NOMO-1 treated with dmso at 0.1 percent for 144 hours (cell line): ENCODE data around the gene SORCS1.

Source experiments
- DNase-seq: peaks from one replicate; lab custom pipeline; 2025; ENCODE audit not compliant: unreplicated experiment; lab: John Stamatoyannopoulos, UW

The SORCS1 gene

GRCh38 chr10:107104026-107104652 is 60.4 kb downstream of the SORCS1 start:
- DNase-seq = no peak

- DNase-seq = no peak
These were observed 61.1 kb downstream of the SORCS1 start for GRCh38 chr10:107103174-107104025.

- no peak for DNase-seq
These were observed 66.2 kb downstream of the SORCS1 start for GRCh38 chr10:107098326-107098725.

GRCh38 chr10:107094824-107095522 is 69.5 kb downstream of the SORCS1 start:
- DNase-seq = no peak

- no peak for DNase-seq
These were observed 72.2 kb downstream of the SORCS1 start for GRCh38 chr10:107092321-107092720.

- DNase-seq = no peak
These were observed 73.4 kb downstream of the SORCS1 start for GRCh38 chr10:107091126-107091525.

GRCh38 chr10:107085665-107086525 is 78.6 kb downstream of the SORCS1 start:
- no peak for DNase-seq

- DNase-seq = no peak
These were observed 81.0 kb downstream of the SORCS1 start for GRCh38 chr10:107083388-107084009.

GRCh38 chr10:107081644-107082043 is 82.9 kb downstream of the SORCS1 start:
- no peak for DNase-seq

GRCh38 chr10:107075117-107075516 is 89.4 kb downstream of the SORCS1 start:
- no peak for DNase-seq

GRCh38 chr10:107072786-107073185 is 91.7 kb downstream of the SORCS1 start:
- no peak for DNase-seq

GRCh38 chr10:107072028-107072427 is 92.5 kb downstream of the SORCS1 start:
- DNase-seq = no peak

- no peak for DNase-seq
These were observed 93.2 kb downstream of the SORCS1 start for GRCh38 chr10:107071301-107071700.

- DNase-seq = no peak
These were observed 96.7 kb downstream of the SORCS1 start for GRCh38 chr10:107067843-107068242.

GRCh38 chr10:107064075-107064474 is 100.4 kb downstream of the SORCS1 start:
- DNase-seq = no peak

GRCh38 chr10:107059872-107060271 is 104.6 kb downstream of the SORCS1 start:
- no peak for DNase-seq

- DNase-seq = no peak
These were observed 105.3 kb downstream of the SORCS1 start for GRCh38 chr10:107059068-107059804.

- no peak for DNase-seq
These were observed 106.2 kb downstream of the SORCS1 start for GRCh38 chr10:107058331-107058730.

GRCh38 chr10:107056182-107056581 is 108.3 kb downstream of the SORCS1 start:
- no peak for DNase-seq
